ENCODE measurements around the gene CACNG7.

Gene CACNG7

DNA sequence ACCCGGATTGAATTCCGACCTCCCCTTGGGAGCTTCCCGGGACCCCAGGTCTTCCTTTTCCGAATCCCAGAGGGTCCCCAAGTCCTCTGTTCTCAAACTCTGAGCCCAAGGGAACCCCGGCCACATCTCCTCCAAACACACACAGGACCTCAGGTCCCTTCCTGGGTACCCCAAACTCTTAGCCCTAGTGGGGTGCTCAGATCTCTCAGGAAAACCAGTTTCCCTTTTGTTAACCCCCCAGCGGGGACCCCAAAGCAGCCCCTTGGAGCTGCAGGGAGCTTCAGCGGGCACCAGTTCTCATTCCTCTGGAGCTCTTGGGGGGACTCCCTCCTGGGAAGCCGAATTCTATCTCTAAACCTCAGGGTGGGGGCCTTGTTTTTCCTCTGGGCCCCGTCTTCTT, 83.1 kb downstream of the CACNG7 start:
- no peak for TF ChIP-seq CTCF (IDR thresholded peaks at IDR 0.05; ENCODE audit: low read depth, low read length, missing control alignments)
- no peak for DNase-seq (ENCODE audit: low read depth)
- in situ Hi-C loops (cut with HindIII; ENCODE audit: low sequenced_read_pairs), result no loop called here
- H3K4me3 ChIP-seq (ENCODE audit: low read depth, low read length), result no peak overlapping the region

GRCh38 chr19:53992815-53993214, 83.7 kb downstream of the CACNG7 start:
- no peak for TF ChIP-seq CTCF (IDR thresholded peaks at IDR 0.05; ENCODE audit: low read depth, low read length, missing control alignments)
- in situ Hi-C loops (cut with HindIII; ENCODE audit: low sequenced_read_pairs), result no loop called here

GRCh38 chr19:53993448-53993847, 84.4 kb downstream of the CACNG7 start:
- in situ Hi-C loops (cut with HindIII; ENCODE audit: low sequenced_read_pairs), result no loop called here
- no peak for TF ChIP-seq CTCF (IDR thresholded peaks at IDR 0.05; ENCODE audit: low read depth, low read length, missing control alignments)
- H3K4me3 ChIP-seq (ENCODE audit: low read depth, low read length), result no peak overlapping the region
- DNase-seq (ENCODE audit: low read depth), result no peak

More at GRCh38 chr19:53992815-53993214, 83.7 kb downstream of the CACNG7 start:
- H3K4me3 ChIP-seq (ENCODE audit: low read depth, low read length), result no peak overlapping the region
- DNase-seq (ENCODE audit: low read depth), result no peak
